Activated naive CD4-positive, alpha-beta T cell treated with anti-CD3 and anti-CD28 coated beads, Interleukin-2, amount 50 U/mL, for 72 hours (primary cell): ENCODE data around the gene MEGF11. TPM values are rescaled to one million over a fixed set of nuclear protein-coding genes. Genes with fewer than 3 reads are reported as not detected.
A peak's percentile ranks its signal among the peaks of the same experiment; 100 is the strongest.

Experiments
- ATAC-seq, 2 donors: fragments of 150-1000 bp; cut with Tn5 transposase; 2 replicates each; pipeline ENCODE4 v1.10.0; 2021; ENCODE audit warnings: mild to moderate bottlenecking in 2 of 2, moderate library complexity in 2 of 2
- DNase-seq, 2 donors: peaks; one replicate each; pipeline ENCODE4 v3.0.0; 2021 to 2022; ENCODE audit warnings: low spot score in 2 of 2
- H3K27ac Mint-ChIP-seq, 2 donors: one replicate each; pipeline ENCODE4 v1.8.0; 2022; ENCODE audit warnings: mild to moderate bottlenecking in 2 of 2, mixed read lengths in 2 of 2
- H3K36me3 Mint-ChIP-seq, 2 donors: one replicate each; pipeline ENCODE4 v1.8.0; 2022; ENCODE audit warnings: mixed read lengths in 2 of 2
- H3K9me3 Mint-ChIP-seq, 2 donors: one replicate each; pipeline ENCODE4 v1.8.0; 2022; ENCODE audit warnings: mixed read lengths in 2 of 2
- total RNA-seq, 2 donors: library from RNA; stranded (reverse); gene quantifications; one replicate each; pipeline ENCODE4 v1.2.3, GENCODE V29; 2022

MEGF11 gene
- total RNA-seq, result not detected

DNA sequence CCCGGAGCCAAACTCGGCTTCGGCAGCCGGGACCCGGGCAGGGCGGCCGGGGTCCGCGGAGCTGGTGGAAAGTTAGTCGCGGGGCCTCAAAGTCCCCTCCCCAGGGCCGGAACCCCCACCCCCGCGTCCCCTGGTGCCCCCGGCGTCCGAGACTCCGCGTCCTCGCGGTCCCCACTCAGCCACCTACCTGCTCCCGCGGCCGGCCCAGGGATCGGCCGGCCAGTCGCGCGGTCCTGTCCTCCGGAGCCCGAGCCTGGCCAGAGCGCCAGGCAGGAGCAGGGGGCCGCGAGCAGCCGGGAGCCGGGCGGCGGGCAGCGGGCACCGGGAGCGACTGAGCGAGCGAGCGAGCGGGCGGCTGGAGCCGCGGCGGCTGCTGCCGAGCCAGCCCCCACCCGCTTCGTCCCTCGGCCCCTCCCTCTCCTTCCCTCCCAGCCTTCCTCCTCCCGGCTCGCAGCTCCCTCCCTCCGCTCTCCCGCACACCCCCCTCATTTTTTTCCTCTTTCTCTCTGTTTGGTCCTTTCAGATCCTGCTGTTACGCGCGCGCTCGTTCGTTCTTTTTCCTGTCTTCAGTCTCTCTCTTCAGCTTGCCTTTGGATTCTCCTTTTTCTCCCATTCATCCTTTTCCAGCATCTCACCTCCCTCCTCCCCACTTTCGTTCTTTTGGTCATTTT, at the start of gene MEGF11:
TSS of gene MEGF11 (minus strand) at position 333 of the 671 bp plus-strand sequence. CDS start 125,347 bp downstream, outside the sequence.
- Mint-ChIP-seq H3K27ac (peak within 1 kb of the TSS in 1 of 2 donors; percentile 16), H3K9me3 (no peaks in the 10 kb centered on the region), H3K36me3 (peaks cover 7% of the 10 kb centered on the region in 2 donors)
- ATAC-seq, result peak; percentile 9 to 19
- peak in 1 of 2 donors; percentile 8 for DNase-seq

DNA sequence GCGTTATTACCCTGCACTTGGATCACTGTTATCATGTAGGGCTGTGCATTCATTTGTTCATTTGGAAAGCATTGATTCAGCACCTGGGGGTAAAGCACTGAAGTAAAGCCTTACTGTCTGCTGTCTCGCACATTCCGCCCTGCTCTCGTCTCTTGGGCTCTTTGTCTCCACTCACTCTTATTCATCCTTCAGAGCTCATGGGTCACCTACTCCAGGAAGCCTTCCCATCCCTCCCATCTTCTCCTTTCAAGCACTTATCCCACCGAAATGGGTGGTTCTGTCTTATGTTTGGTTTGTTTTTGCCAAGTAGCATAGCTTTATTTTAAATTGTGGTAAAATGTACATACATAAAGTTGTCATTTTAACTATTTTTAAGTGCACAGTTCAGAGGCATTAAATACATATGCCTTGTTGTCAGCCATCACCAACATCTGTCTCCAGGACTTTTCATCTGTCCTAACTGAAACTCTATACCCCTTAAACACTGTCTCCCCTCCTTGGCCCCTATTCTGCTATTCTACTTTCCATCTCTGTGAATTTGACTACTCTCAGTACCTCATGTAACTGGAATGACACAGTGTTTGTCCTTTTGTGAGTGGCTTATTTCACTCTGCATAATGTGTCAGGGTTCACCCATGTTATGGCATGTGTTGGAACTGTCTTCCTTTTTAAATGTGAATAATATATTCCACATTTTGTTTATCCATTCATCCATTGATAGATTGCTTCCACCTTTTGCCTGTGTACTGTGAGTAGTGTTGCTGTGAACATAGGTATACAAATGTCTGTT, 49.1 kb upstream of the MEGF11 start:
- no peak for DNase-seq
- Mint-ChIP-seq H3K27ac (no peak overlapping the region), H3K36me3 (no peaks in the 10 kb centered on the region), H3K9me3 (no peaks in the 10 kb centered on the region)
- ATAC-seq, result no peak

DNA sequence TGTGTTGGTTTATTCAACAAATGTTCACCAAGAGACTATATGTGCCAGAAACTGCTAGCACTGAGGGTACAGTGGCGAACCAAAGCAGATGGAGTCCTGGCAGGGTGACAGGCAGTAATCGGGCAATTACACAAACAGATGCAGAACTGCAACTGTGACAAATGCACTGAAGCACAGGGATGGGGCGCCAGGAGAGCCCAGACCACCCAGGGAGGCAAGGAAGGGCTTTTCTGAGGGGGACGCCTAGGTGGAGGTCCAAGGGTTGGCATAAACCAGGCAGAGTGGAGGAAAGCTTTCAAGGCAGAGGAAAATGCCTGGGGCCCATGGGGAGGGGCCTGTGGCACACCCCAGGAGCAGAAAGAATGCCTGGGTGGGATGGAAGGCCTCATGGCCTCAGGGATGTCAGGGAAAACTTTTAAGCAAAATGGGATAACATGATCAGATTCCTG, 45.3 kb upstream of the MEGF11 start:
- Mint-ChIP-seq H3K36me3 (peaks cover 5 to 6% of the 10 kb centered on the region in 2 donors), H3K27ac (peak overlapping the region; percentile 53 to 70), H3K9me3 (no peaks in the 10 kb centered on the region)
- no peak for DNase-seq
- ATAC-seq, result no peak

DNA sequence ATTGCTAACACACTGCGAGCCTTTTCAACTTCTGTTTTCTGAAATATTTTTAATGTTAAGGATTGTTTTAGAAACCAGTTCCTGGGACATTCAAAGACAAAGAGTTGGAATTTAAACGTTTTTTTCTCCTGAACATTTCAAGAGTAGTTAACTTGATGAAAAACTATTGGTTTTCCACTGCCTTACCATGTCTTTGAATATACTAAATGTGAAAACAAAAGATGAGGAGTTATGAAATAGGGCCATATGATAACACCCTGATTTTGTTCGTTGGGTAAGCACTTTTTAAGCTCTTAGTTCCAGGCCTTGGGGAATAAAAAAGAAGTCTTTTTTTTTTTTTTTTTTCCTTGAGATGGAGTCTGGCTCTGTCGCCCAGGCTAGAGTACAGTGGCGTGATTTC, 42.6 kb upstream of the MEGF11 start:
- no peaks in the 10 kb centered on the region for H3K9me3 Mint-ChIP-seq
- no peak for DNase-seq
- no peak overlapping the region for H3K27ac Mint-ChIP-seq
- no peak for ATAC-seq
- H3K36me3 Mint-ChIP-seq, result peaks cover 5 to 12% of the 10 kb centered on the region in 2 donors

DNA sequence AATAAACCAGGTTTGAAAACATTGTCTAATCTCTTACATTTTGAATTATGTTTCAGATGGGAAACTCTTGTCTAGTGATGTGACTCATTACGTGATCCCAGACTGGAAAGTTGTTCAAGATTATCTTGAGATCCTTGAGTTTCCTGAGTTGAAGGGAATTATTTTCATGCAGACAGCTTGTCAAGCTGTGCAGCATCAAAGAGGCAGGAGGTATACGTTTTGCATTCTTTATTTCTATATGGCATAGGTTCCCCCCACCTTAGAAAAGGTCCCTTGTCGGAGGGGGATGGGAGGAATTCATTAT, 41.3 kb upstream of the MEGF11 start:
- peaks cover 5 to 12% of the 10 kb centered on the region in 2 donors for H3K36me3 Mint-ChIP-seq
- H3K9me3 Mint-ChIP-seq, result no peaks in the 10 kb centered on the region
- H3K27ac Mint-ChIP-seq, result peak overlapping the region; percentile 92 to 95
- ATAC-seq, result no peak
- no peak for DNase-seq

DNA sequence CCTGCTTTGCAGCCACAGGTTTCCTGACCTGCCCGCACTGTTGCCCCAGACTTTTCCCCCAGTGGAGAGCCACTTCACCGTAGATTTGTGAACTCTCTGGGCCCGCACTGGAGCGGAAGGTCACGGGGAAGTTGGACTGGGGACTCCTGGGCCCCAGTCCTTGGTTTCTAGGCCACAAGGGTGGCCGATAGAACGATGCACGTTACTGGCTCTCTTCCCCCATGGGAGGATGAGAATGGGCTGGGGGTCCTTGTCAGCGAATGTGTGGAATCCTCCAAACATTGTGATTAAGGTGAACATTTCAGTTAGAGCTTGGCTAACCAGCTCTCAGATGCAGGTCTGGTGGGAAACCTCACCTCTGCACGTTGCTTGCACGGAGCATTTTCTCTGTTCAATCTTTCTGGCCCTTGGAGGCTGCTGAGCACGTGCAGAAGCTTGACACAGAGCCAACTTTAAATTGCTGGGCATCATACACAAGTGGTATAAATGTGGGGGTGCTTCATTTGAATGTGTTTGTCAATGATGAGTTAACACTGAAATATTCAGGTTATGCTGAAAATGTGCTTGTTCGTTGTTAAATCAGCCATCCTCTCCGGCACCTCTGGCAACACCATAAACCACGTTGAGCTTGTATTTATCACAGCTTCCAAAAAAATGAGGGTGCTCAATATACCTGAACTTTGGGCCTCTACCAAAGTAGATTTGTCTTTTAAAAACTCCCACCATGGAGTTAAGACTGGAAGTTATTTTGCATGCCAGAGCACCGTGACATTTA, 40.8 kb upstream of the MEGF11 start:
- H3K9me3 Mint-ChIP-seq, result no peaks in the 10 kb centered on the region
- no peak for DNase-seq
- H3K27ac Mint-ChIP-seq, result peak overlapping the region; percentile 92 to 95
- peak in 1 of 2 donors; percentile 5 for ATAC-seq
- H3K36me3 Mint-ChIP-seq, result peaks cover 5 to 12% of the 10 kb centered on the region in 2 donors

DNA sequence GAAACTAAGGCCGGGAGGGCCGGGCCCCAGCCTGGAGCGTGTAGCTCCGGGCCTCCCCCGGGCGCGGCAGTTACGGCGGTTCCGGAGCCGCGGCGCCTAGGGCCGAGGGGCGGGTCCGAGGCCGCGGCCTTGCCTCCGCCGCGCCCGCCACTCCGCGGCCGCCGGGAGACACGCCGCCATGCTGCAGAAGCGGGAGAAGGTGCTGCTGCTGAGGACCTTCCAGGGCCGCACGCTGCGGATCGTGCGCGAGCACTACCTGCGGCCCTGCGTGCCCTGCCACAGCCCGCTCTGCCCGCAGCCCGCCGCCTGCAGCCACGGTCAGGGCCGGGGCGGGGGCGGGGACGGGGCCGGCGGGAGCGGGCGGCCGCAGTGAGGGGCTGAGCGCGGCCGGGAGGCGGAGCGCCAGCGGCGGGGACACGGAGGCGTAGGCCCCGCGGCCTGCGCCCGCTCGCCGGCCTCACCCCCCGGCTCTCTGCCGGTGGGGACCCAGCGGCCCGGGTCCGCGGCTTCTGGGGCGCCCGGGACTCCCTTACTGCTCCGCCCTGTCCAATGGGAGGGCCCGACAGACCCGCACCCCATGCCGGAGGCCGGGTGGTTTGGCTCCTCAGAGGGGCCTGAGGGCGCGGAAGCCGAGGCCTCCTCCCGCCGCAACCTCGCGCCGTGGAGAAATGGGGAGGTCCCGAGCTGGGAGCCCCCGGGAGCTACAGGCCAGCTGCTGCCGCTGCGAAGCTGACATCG, 40.0 kb upstream of the MEGF11 start, which contains the start of gene DIS3L:
TSS of gene DIS3L (plus strand) at position 150 of the 738 bp plus-strand sequence. CDS start at position 179, 29 bp downstream.
- ATAC-seq (peak; percentile 70 to 80), DNase-seq (peak; percentile 70 to 83)
- Mint-ChIP-seq H3K27ac (peak within 1 kb of the TSS; percentile 95 to 97), H3K36me3 (peaks cover 5 to 12% of the 10 kb centered on the region in 2 donors), H3K9me3 (no peaks in the 10 kb centered on the region)

DNA sequence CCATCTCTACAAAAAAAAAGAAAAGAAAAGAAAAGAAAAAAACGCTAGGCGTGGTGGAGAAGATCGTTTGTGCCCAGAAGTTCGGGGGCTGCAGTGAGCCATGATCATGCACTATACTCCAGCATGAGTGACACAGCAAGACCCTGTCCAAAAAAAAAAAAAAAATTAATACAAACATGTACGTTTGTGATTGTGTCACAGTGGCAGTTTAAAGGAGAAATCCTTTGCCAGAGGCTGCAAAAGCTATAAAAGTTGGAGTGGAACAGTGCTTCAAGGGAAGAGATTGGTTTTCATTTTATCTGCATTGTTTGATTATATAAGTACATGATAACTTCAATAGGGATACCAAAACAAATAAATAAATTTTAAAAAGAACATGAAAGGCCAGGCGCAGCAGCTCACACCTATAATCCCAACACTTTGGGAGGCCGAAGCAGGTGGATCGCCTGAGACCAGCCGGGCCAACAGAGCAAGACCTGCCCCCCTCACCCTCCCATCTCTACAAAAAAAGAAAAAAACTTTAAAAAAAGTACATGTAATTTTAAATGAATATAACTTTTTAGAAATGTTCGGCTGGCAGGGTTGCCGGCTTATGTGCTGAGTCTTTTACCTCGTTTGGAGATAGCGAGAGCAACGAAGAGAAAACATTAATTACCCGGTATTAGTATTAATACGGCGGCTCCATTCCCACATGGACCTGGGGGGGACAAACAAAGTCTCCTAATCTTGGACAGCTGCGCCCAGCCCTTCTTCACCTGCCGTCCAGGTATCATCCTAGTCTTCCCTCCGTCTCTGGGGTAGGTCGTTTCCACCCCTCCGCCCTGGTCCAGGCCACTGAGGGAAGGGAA, 39.2 kb upstream of the MEGF11 start:
- ATAC-seq (no peak), DNase-seq (no peak)
- Mint-ChIP-seq H3K9me3 (no peaks in the 10 kb centered on the region), H3K27ac (peak overlapping the region; percentile 95 to 97), H3K36me3 (peaks cover 5 to 12% of the 10 kb centered on the region in 2 donors)

DNA sequence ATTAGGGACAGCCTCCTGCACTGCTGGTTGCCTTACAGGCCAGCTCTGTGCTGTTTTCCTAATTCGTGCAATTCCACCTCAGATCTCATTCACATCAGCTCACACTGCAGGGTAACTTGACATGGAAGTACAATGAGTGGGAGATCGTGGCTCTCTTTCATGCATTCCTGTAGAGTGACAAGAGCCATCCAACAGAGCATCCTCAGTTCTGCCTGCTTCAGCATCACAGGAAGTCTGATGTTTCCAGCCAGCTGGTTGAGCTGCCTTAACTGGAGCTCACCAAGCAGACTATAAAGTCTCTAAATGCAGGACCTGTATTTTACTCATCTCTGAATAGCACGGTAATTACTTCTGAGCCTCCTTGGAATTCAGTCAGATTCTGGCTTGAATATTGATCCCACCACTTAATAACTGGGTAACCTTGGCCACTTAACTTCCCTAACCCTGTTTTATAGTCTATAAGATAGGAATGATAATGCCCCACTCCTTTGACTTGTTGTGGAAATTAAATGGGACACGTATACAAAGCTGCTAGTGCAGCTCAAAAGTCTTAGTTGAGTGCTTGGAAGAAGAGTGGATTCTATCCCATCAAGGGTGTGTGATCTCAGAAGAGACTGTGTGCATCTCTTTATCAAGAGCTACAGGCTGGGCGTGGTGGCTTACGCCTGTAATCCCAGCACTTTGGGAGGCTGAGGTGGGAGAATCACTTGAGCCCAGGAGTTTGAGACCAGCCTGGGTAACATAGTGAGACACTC, 38.4 kb upstream of the MEGF11 start:
- ATAC-seq, result no peak
- Mint-ChIP-seq H3K36me3 (peaks cover 5 to 12% of the 10 kb centered on the region in 2 donors), H3K27ac (peak overlapping the region; percentile 95 to 97), H3K9me3 (no peaks in the 10 kb centered on the region)
- no peak for DNase-seq

DNA sequence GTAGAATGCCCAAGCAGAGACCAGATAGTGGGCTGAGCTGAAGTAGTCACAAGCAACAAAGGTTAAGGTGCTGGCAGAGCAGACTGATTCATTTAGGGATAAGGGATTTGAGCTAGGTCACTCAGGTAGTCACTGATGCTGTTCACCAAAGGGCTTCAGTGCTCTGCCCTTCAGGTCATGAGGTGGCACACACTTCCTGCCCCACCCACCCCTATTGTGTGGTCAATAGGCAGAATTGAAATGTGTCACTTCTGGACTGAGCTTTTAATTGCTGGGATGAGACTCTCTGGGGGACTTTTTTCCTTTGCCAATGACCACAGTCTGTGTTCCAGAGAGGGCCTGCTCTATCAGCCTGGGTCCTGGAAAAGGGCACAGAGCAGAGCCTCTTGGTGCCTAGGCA, 37.0 kb upstream of the MEGF11 start:
- Mint-ChIP-seq H3K9me3 (no peaks in the 10 kb centered on the region), H3K36me3 (peaks cover 5 to 12% of the 10 kb centered on the region in 2 donors), H3K27ac (no peak overlapping the region)
- peak in 1 of 2 donors; percentile 61 for DNase-seq
- peak in 1 of 2 donors; percentile 65 for ATAC-seq

DNA sequence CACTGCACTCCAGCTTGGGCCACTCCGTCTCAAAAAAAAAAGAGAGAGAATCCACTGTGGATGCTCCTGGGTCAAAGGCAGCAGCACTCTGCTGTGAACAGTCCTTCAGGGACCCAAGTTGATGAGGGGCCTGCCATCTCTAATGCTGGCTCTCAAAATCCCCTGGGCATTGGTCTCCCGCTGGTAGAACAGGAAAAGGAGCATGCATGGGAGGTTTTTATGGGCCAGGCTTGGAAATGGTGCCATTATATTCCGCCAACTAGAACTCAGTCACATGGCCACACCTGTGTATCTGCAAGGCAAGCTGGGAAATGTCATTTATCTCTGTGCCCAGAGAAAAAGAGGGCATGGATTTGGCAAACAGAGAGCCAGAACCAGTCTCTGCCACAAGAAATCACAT, 36.5 kb upstream of the MEGF11 start:
- peaks cover 5 to 12% of the 10 kb centered on the region in 2 donors for H3K36me3 Mint-ChIP-seq
- DNase-seq, result no peak
- no peak overlapping the region for H3K27ac Mint-ChIP-seq
- no peak for ATAC-seq
- H3K9me3 Mint-ChIP-seq, result no peaks in the 10 kb centered on the region

DNA sequence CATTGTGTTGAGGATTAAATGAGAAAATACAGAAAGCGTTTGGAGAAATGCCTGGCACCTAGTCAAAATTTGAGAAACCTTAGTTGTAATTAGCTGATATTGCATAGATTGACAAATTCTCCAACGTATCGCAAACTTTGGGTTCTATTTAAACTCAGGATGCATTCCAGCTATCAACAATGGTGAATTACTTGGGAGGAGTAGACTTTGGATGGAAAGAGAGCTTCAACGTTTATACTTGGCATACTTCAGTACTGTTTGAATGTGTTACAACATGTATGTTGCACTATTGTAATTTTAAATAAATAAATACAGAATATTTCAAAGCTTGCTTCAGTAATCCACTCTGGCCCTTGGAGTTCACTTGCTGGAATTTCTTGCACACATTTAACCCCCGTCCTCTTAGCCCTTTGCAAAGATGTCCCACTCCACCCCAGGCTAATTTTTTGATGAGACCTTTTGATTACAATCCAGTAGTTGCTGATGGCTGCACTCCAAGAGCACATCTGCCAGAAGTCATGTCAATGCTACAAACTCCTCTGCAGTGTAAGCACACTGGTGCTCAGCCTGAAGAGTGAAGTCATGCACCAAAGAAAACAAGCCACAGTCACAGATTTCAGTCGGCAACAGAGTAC, 35.1 kb upstream of the MEGF11 start:
- Mint-ChIP-seq H3K9me3 (no peaks in the 10 kb centered on the region), H3K36me3 (peaks cover 0 to 6% of the 10 kb centered on the region in 2 donors), H3K27ac (no peak overlapping the region)
- DNase-seq, result no peak
- no peak for ATAC-seq

DNA sequence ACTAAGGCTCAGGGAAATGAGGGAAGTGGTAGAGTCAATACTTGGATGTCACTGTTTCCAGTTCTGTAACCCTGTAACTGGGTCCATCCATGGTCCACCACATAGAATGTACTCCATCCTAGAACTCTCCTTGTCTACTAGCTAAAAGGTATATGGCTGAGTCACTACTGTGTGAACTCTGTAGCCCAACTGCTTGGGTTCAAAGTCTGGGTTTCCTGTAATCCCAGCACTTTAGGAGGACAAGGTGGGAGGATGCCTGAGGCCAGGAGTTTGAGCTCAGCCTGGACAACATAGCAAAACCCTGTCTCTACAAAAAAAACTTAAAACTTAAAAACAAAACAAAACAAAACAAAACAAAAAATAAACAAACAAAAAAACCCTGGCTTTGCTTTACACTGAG, 34.5 kb upstream of the MEGF11 start:
- peak in 1 of 2 donors; percentile 41 for ATAC-seq
- H3K9me3 Mint-ChIP-seq, result no peaks in the 10 kb centered on the region

DNA sequence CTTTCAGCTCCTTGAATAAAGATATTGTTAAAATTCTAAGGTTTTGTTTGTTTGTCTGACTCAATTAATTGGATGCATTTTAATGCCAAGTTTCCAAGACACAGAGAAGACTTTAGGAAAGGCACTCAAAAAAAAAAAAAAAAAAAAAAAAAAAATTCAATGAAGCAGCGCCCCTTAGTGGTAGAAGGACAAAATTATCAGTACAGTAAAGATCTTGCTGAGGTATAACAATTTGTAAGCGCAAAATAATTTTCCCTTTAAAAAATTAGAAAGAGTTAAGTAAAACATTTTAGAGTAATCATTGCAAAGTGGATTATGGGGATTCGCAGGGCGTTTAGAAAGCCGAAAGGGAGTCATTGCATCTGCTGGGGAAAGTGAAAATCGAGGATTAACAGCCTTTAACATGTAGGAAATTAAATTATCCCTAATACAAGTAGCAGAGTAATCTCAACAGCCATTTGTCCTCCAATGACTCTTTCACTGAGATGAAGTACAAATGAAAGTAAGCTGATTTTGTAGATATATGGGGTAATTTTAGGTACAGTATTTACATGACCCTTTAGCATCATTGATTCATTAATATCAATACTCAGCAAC, 34.0 kb upstream of the MEGF11 start:
- Mint-ChIP-seq H3K36me3 (peaks cover 0 to 5% of the 10 kb centered on the region in 2 donors), H3K9me3 (no peaks in the 10 kb centered on the region), H3K27ac (no peak overlapping the region)
- ATAC-seq, result peak in 1 of 2 donors; percentile 22
- no peak for DNase-seq

More for the DNA sequence above, 34.5 kb upstream of the MEGF11 start:
- DNase-seq, result no peak
- peaks cover 0 to 6% of the 10 kb centered on the region in 2 donors for H3K36me3 Mint-ChIP-seq
- no peak overlapping the region for H3K27ac Mint-ChIP-seq
